ENCODE results near the gene NR3C2. TPM values are rescaled to one million over a fixed set of nuclear protein-coding genes. Genes with fewer than 3 reads are reported as not detected.

The NR3C2 gene
- total RNA-seq, 1 experiment from 2014 or later = 2.7 TPM

DNA sequence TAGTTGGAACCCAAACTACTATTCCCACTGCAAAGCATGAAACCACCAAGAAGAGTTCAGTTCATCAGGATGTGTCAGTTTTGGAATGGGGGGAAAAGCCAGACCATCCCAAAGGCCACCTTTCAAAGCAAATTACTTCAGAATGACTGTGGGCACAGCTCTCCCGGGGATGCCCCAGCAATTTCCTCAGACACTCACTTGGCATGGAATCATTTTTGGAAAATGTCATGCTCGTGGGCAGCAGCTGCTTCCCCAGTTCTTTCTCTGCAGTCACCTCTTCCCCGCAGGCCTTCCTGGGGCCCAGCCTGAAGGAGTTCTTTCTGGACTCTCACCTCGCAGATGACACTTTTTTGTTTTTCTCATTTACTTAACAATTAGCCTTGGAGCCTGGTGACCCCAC lies 350.3 kb downstream of the NR3C2 start:
- DNase-seq (ENCODE audit: low read depth, low spot score) (no peak), ATAC-seq (no peak)
- TF ChIP-seq, protein P1, sequence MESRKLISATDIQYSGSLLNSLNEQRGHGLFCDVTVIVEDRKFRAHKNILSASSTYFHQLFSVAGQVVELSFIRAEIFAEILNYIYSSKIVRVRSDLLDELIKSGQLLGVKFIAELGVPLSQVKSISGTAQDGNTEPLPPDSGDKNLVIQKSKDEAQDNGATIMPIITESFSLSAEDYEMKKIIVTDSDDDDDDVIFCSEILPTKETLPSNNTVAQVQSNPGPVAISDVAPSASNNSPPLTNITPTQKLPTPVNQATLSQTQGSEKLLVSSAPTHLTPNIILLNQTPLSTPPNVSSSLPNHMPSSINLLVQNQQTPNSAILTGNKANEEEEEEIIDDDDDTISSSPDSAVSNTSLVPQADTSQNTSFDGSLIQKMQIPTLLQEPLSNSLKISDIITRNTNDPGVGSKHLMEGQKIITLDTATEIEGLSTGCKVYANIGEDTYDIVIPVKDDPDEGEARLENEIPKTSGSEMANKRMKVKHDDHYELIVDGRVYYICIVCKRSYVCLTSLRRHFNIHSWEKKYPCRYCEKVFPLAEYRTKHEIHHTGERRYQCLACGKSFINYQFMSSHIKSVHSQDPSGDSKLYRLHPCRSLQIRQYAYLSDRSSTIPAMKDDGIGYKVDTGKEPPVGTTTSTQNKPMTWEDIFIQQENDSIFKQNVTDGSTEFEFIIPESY (IDR thresholded peaks at IDR 0.05; ENCODE audit: extremely low read depth, insufficient replicate concordance, low read length) = no peak
- TF ChIP-seq SP1 (IDR thresholded peaks at IDR 0.05; ENCODE audit: low read depth) = no peak
- TF ChIP-seq CEBPB (IDR thresholded peaks at IDR 0.05; ENCODE audit: low read depth) = no peak
- no peak for TF ChIP-seq SIN3A (IDR thresholded peaks at IDR 0.05; ENCODE audit: low read depth)
- no peak for TF ChIP-seq ZNF274 (IDR thresholded peaks at IDR 0.05; ENCODE audit: low read depth, low read length)
- no peak for TF ChIP-seq YY1 (IDR thresholded peaks at IDR 0.05; ENCODE audit: extremely low read depth, insufficient replicate concordance, low read depth, low read length)
- TF ChIP-seq, protein P2, sequence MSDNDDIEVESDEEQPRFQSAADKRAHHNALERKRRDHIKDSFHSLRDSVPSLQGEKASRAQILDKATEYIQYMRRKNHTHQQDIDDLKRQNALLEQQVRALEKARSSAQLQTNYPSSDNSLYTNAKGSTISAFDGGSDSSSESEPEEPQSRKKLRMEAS (IDR thresholded peaks at IDR 0.05) = no peak
- TF ChIP-seq ELF1 (IDR thresholded peaks at IDR 0.05; ENCODE audit: borderline replicate concordance, low read depth) = no peak
- TF ChIP-seq POLR2AphosphoS5 (IDR thresholded peaks at IDR 0.05; ENCODE audit: low read depth, low read length) = no peak
- POLR2A ChIA-PET = no interaction called here
- H3K4me3 ChIP-seq (replicated peaks in 1 of 2; ENCODE audit: low read depth in 1 of 2, low read length in 2 of 2) = no peak overlapping the region
- H3K9ac ChIP-seq (ENCODE audit: low read length) = no peak overlapping the region
- no peaks in the 10 kb centered on the region for H3K9me2 ChIP-seq (ENCODE audit: insufficient read depth)
- CTCF ChIA-PET = no interaction called here
- H3K27me3 ChIP-seq (ENCODE audit: insufficient read depth, low read length) = no peaks in the 10 kb centered on the region
- peaks cover 3 to 9% of the 10 kb centered on the region in 2 experiments; a peak in 2 of 4 replicates for H3K4me1 ChIP-seq (ENCODE audit: control insufficient read depth in 1 of 2, insufficient read depth in 2 of 2, low read length in 2 of 2)
- no peak overlapping the region for H3K4me2 ChIP-seq (ENCODE audit: low read length)
- RAD21 ChIA-PET (ENCODE audit: low non-redundant PET in 1 of 2, low total read pairs in 2 of 2, uncharacterized antibody in 2 of 2, unreplicated experiment in 2 of 2) = no interaction called here
- H4K20me1 ChIP-seq (ENCODE audit: insufficient read depth) = no peaks in the 10 kb centered on the region
- intact Hi-C loops (cut with micrococcal nuclease) = no loop called here
- H3K27ac ChIP-seq (ENCODE audit: low read depth, low read length) = no peak overlapping the region
- BruUV-seq (replicated peaks) = no TSS peak
- H2AFZ ChIP-seq (ENCODE audit: low read depth, low read length, poor library complexity, severe bottlenecking) = no peak overlapping the region
- no peaks in the 10 kb centered on the region for H3K9me3 ChIP-seq (ENCODE audit: control insufficient read depth in 1 of 2, insufficient read depth in 1 of 2, low read depth in 1 of 2, low read length in 2 of 2)
- no peaks in the 10 kb centered on the region for H3K36me3 ChIP-seq (ENCODE audit: control insufficient read depth in 1 of 2, insufficient read depth in 2 of 2, low read length in 2 of 2)
- H3K79me2 ChIP-seq (ENCODE audit: insufficient read depth, low read length) = no peaks in the 10 kb centered on the region
